Nephron progenitor cell (in vitro differentiated cells): ENCODE data around the gene KDM2B.
"Not testable (repeated sequence)": the region's sequence is repeated elsewhere in the genome, so short reads cannot be mapped to it uniquely, and the experiment has no call there.

ENCODE experiments used
- DNase-seq: peaks from one replicate; pipeline ENCODE4 v3.0.0; 2021
- H3K27ac Mint-ChIP-seq: 2 replicates; pipeline ENCODE4 v1.8.0; 2021; ENCODE audit warnings: mild to moderate bottlenecking, moderate library complexity, mixed read lengths
- H3K27me3 Mint-ChIP-seq: 2 replicates; pipeline ENCODE4 v1.8.0; 2021; ENCODE audit warnings: mild to moderate bottlenecking, low read depth, mixed read lengths; ENCODE audit not compliant: poor library complexity
- H3K36me3 Mint-ChIP-seq: 2 replicates; pipeline ENCODE4 v1.8.0; 2021; ENCODE audit warnings: low read depth, mixed read lengths
- H3K4me1 Mint-ChIP-seq: 2 replicates; pipeline ENCODE4 v1.8.0; 2021; ENCODE audit warnings: mixed read lengths
- H3K4me3 Mint-ChIP-seq: 2 replicates; pipeline ENCODE4 v1.8.0; 2021; ENCODE audit warnings: mild to moderate bottlenecking, moderate library complexity, mixed read lengths
- H3K9me3 Mint-ChIP-seq: 2 replicates; pipeline ENCODE4 v1.8.0; 2021; ENCODE audit warnings: mild to moderate bottlenecking, moderate library complexity, mixed read lengths
- TF ChIP-seq, protein P1 (sequence below): fragments of 200-600 bp; sonication (generic); IDR thresholded peaks from 2 replicates; pipeline ENCODE4 v1.5.0; 2021; ENCODE audit warnings: antibody characterized with exemption

The KDM2B gene

DNA sequence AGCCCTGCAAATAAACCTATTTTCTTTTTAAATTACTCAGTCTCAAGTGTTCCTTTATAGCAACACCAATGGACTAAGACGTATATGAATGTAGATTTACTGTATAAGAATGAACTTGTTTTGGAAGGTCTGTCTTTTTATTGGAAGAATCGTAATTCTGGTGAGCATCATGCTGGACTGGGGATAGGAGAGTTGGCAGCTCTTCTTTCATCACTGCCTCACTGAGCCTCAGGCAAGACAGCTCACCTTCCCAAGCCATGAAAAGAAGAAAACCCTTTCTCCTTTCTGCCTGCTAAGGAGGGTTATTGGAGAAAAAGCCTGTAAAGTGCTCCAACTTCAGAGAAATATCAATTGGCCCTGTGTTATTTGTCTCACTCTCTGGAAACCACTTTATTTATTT lies 190.0 kb downstream of the KDM2B start:
- no peak for DNase-seq
- Mint-ChIP-seq H3K4me3 (no peak overlapping the region), H3K9me3 (no peaks in the 10 kb centered on the region), H3K4me1 (no peaks in the 10 kb centered on the region), H3K27me3 (peaks cover 13% of the 10 kb centered on the region), H3K27ac (no peak overlapping the region), H3K36me3 (no peaks in the 10 kb centered on the region)
- TF ChIP-seq, protein P1, sequence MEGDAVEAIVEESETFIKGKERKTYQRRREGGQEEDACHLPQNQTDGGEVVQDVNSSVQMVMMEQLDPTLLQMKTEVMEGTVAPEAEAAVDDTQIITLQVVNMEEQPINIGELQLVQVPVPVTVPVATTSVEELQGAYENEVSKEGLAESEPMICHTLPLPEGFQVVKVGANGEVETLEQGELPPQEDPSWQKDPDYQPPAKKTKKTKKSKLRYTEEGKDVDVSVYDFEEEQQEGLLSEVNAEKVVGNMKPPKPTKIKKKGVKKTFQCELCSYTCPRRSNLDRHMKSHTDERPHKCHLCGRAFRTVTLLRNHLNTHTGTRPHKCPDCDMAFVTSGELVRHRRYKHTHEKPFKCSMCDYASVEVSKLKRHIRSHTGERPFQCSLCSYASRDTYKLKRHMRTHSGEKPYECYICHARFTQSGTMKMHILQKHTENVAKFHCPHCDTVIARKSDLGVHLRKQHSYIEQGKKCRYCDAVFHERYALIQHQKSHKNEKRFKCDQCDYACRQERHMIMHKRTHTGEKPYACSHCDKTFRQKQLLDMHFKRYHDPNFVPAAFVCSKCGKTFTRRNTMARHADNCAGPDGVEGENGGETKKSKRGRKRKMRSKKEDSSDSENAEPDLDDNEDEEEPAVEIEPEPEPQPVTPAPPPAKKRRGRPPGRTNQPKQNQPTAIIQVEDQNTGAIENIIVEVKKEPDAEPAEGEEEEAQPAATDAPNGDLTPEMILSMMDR = no peak

DNA sequence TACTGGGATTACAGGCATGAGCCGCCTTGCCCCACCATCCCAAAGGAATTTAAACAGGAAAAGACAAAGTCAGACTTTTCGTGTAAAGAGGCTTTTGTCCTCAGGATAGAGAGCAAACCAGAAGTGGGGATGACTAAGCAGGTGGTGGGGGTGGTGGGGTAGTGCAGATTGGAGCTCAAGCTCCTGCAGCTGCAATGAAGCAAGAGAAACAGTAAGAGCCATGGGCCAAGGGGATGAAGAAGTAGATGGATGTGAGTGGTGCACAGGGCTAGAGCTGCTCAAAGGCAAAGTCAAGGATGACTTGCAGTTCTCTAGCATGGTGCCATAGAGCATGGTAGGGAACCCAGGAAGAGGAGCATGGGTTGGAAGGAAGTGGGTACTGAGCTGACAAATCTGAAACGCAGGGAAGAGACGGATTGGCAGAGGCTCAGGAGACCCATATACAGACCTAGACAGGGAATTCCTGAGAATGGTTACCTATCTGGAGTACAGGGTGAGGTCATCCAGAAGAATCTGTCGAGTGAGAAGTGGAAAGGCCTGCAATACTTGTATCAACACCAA lies 192.3 kb downstream of the KDM2B start:
- no peaks in the 10 kb centered on the region for H3K36me3 Mint-ChIP-seq
- H3K4me3 Mint-ChIP-seq = no peak overlapping the region
- peak overlapping the region; percentile 2 for H3K27ac Mint-ChIP-seq
- no peaks in the 10 kb centered on the region for H3K4me1 Mint-ChIP-seq
- no peak for DNase-seq
- TF ChIP-seq, protein P1 = no peak
- H3K27me3 Mint-ChIP-seq = peaks cover 20% of the 10 kb centered on the region
- H3K9me3 Mint-ChIP-seq = no peaks in the 10 kb centered on the region

DNA sequence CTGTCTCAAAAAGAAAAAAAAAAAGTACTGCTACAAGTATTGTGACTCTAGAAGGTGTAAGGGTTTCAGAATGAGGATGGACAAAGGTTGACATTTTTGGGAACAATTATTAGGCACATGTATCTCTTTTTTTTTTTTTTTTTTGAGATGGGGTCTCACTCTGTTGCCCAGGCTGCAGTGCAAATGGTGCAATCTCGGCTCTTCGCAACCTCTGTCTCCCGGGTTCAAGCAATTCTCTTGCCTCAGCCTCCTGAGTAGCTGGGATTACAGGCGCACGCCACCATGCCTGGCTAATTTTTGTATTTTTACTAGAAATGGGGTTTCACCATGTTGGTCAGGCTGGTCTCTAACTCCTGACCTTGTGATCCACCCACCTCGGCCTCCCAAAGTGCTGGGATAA lies 195.9 kb downstream of the KDM2B start:
- H3K4me1 Mint-ChIP-seq, DNase-seq, H3K4me3 Mint-ChIP-seq, H3K27ac Mint-ChIP-seq, H3K9me3 Mint-ChIP-seq, H3K36me3 Mint-ChIP-seq: not testable (repeated sequence)
- H3K27me3 Mint-ChIP-seq = peaks cover 33% of the 10 kb centered on the region

DNA sequence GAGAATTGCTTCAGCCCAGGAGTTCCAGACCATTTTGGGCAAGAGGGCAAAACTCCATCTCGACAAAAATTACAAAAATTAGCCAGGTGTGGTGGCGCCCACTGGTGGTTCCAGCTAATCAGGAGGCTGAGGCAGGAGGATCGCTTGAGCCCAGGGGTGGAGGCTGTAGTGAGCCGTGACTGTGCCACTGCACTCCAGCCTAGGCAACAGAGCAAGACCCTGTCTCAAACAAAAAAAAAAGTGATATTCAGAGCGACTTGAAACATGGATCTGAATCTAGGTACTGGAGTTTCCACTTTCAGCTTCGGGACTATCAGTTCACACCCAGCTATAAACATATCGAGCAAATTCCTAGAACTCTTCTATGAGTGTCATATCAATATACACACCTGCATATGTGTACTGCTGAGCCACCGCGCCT lies 197.2 kb downstream of the KDM2B start:
- no peaks in the 10 kb centered on the region for H3K4me1 Mint-ChIP-seq
- H3K36me3 Mint-ChIP-seq = no peaks in the 10 kb centered on the region
- no peak overlapping the region for H3K4me3 Mint-ChIP-seq
- peaks cover 34% of the 10 kb centered on the region for H3K27me3 Mint-ChIP-seq
- no peak for DNase-seq
- no peaks in the 10 kb centered on the region for H3K9me3 Mint-ChIP-seq
- H3K27ac Mint-ChIP-seq = no peak overlapping the region
- TF ChIP-seq, protein P1 = no peak

DNA sequence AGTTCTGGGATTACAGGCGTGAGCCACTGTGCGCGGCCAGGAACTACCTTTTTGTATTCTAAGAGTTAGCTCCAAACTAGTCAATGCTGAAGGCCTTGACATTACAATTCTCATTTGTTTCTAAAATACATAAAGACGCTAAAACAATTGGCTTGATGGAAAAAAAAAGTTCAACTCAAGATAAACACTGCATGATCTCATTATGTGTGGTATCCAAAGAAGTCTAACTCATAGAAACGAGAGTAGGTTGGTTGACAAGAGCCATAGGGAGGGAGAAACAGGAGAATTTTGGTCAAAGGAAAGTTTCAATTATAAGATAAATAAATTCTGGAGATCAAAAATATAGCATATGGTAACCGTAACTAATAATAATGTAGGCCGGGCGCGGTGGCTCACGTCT lies 200.9 kb downstream of the KDM2B start:
- TF ChIP-seq, protein P1 = no peak
- Mint-ChIP-seq H3K4me3 (no peak overlapping the region), H3K4me1 (no peaks in the 10 kb centered on the region), H3K9me3 (no peaks in the 10 kb centered on the region), H3K27me3 (peaks cover 22% of the 10 kb centered on the region), H3K36me3 (no peaks in the 10 kb centered on the region), H3K27ac (no peak overlapping the region)
- no peak for DNase-seq
